Keratinocyte (primary cell): ENCODE data around the gene PRSS16.

ENCODE experiments used
- EZH2 ChIP-seq: IDR thresholded peaks from one replicate; pipeline ENCODE4 v1.6.1; 2012; ENCODE audit warnings: inconsistent platforms, mild to moderate bottlenecking, low read length, moderate library complexity
- TF ChIP-seq, protein P1 (sequence below), 3 experiments: IDR thresholded peaks in 1 of 3; conservative IDR thresholded peaks in 1 of 3; optimal IDR thresholded peaks in 1 of 3; 2 replicates in 2 of 3; 3 replicates in 1 of 3; pipeline versions ENCODE3 to v1.5.1; 2011; ENCODE audit warnings: low read length in 3 of 3, mild to moderate bottlenecking in 3 of 3, moderate library complexity in 2 of 3, control low read depth in 1 of 3, inconsistent platforms in 1 of 3; ENCODE audit not compliant: insufficient read depth in 2 of 3; ENCODE audit errors: extremely low read depth in 1 of 3

DNA sequence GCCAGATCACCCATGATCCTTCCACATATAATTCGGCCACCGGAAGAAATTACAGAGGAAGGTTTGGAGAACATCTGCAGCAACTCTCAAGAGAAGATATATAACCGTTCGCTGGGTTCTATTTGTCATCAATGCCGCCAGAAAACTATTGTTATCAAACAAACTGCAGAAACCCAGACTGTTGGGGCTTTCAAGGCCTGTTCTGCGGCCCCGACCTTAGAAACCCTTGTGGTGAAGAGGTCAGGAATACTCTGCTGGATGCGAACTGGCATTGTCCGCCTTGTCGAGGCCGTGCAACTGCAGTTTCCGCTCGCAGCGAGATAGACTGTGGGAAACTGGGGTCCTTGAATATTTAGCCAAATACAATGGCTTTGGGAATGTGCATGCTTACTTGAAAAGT lies 21.3 kb downstream of the PRSS16 start:
- no peak for TF ChIP-seq EZH2
- TF ChIP-seq, protein P1, sequence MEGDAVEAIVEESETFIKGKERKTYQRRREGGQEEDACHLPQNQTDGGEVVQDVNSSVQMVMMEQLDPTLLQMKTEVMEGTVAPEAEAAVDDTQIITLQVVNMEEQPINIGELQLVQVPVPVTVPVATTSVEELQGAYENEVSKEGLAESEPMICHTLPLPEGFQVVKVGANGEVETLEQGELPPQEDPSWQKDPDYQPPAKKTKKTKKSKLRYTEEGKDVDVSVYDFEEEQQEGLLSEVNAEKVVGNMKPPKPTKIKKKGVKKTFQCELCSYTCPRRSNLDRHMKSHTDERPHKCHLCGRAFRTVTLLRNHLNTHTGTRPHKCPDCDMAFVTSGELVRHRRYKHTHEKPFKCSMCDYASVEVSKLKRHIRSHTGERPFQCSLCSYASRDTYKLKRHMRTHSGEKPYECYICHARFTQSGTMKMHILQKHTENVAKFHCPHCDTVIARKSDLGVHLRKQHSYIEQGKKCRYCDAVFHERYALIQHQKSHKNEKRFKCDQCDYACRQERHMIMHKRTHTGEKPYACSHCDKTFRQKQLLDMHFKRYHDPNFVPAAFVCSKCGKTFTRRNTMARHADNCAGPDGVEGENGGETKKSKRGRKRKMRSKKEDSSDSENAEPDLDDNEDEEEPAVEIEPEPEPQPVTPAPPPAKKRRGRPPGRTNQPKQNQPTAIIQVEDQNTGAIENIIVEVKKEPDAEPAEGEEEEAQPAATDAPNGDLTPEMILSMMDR (optimal IDR thresholded peaks at IDR 0.05 in 1 of 3, IDR thresholded peaks at IDR 0.05 in 1 of 3, conservative IDR thresholded peaks at IDR 0.05 in 1 of 3; ENCODE audit: extremely low read depth in 1 of 3, insufficient read depth in 2 of 3, low read length in 3 of 3), result no peak
